DOHH2 (cell line): ENCODE data around the gene ARID5B.

Experiments
- H3F3A ChIP-seq: fragments of 200-600 bp; sonication (generic), shearing (Covaris generic); 2 replicates; pipeline ENCODE4 v1.6.0; 2016; ENCODE audit warnings: antibody characterized with exemption, mild to moderate bottlenecking; ENCODE audit not compliant: control insufficient read depth, insufficient read depth
- H3K27ac ChIP-seq: fragments of 200-600 bp; sonication (generic); 2 replicates; pipeline ENCODE4 v1.5.1; 2014; ENCODE audit warnings: low read depth, mild to moderate bottlenecking, low read length, moderate library complexity
- H3K27me3 ChIP-seq: fragments of 200-600 bp; sonication (generic); 2 replicates; pipeline ENCODE4 v1.6.1; 2014; ENCODE audit warnings: mild to moderate bottlenecking, low read length, mixed read lengths; ENCODE audit not compliant: control insufficient read depth
- H3K36me3 ChIP-seq: fragments of 200-600 bp; sonication (generic); 2 replicates; pipeline ENCODE4 v1.6.1; 2014; ENCODE audit warnings: mild to moderate bottlenecking, low read length, moderate library complexity, mixed read lengths; ENCODE audit not compliant: control insufficient read depth
- H3K4me1 ChIP-seq: fragments of 200-600 bp; sonication (generic); 2 replicates; pipeline ENCODE4 v1.6.1; 2014; ENCODE audit warnings: mild to moderate bottlenecking, low read length, mixed read lengths; ENCODE audit not compliant: control insufficient read depth
- H3K4me2 ChIP-seq: fragments of 200-600 bp; sonication (generic); 2 replicates; pipeline ENCODE4 v1.6.0; 2014; ENCODE audit warnings: mild to moderate bottlenecking, low read length, moderate library complexity
- H3K4me3 ChIP-seq: fragments of 200-600 bp; sonication (generic); 2 replicates; pipeline ENCODE4 v1.5.1; 2014; ENCODE audit warnings: mild to moderate bottlenecking, low read length, mixed read lengths
- H3K79me2 ChIP-seq: fragments of 200-600 bp; sonication (generic); 2 replicates; pipeline ENCODE4 v1.6.1; 2014; ENCODE audit warnings: mild to moderate bottlenecking, low read length, mixed read lengths; ENCODE audit not compliant: control insufficient read depth
- H3K9me2 ChIP-seq: fragments of 200-600 bp; sonication (generic); replicated peaks from 2 replicates; pipeline ENCODE4 v1.6.1; 2014; ENCODE audit warnings: mild to moderate bottlenecking, low read length, mixed read lengths; ENCODE audit not compliant: control insufficient read depth
- H3K9me3 ChIP-seq: fragments of 200-600 bp; sonication (generic); 2 replicates; pipeline ENCODE4 v1.6.1; 2014; ENCODE audit warnings: antibody characterized with exemption, low read length, mixed read lengths; ENCODE audit not compliant: control insufficient read depth, insufficient read depth
- H4K20me1 ChIP-seq: fragments of 200-600 bp; sonication (generic); 2 replicates; pipeline ENCODE4 v1.6.0; 2014; ENCODE audit warnings: low read depth, mild to moderate bottlenecking, antibody characterized with exemption, low read length, moderate library complexity; ENCODE audit not compliant: control insufficient read depth, insufficient read depth
- EZH2phosphoT487 ChIP-seq: fragments of 200-600 bp; sonication (generic); IDR thresholded peaks from 2 replicates; pipeline ENCODE4 v1.6.1; 2017; ENCODE audit warnings: borderline replicate concordance, mild to moderate bottlenecking, antibody characterized with exemption, low read length, moderate library complexity, mixed read lengths
- TF ChIP-seq, protein P1 (sequence below): fragments of 200-600 bp; sonication (generic); IDR thresholded peaks from one replicate; pipeline ENCODE4 v1.5.1; 2014; ENCODE audit warnings: antibody characterized with exemption, mild to moderate bottlenecking, low read depth, low read length; ENCODE audit not compliant: poor library complexity, severe bottlenecking

ARID5B gene

DNA sequence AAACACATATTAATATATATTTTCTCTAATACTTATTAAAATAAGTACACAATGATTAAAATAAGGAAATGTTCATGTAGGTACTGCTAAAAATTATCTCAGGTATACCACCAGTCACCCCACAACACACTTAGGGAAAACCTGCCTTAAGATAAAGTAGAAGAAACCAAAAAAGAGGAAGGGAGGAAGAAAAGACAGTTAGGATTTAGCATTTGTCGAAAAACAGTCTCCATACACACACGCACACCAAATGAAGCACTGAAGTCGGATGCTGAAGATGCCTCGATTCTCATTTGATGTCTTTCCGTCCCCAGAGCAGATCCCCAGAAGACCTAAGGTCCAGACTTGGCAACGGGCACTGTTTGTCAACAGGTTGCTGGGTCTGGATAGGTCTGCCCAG lies 30.0 kb upstream of the ARID5B start:
- Histone ChIP-seq H3K79me2 (no peaks in the 10 kb centered on the region), H3K27ac (no peak overlapping the region), H3K4me2 (no peak overlapping the region), H3K27me3 (no peaks in the 10 kb centered on the region), H3K4me3 (no peak overlapping the region), H3K4me1 (peaks cover 14% of the 10 kb centered on the region), H3F3A (no peaks in the 10 kb centered on the region), H3K36me3 (no peaks in the 10 kb centered on the region), H3K9me2 (no peaks in the 10 kb centered on the region), H3K9me3 (no peaks in the 10 kb centered on the region), H4K20me1 (no peaks in the 10 kb centered on the region)
- TF ChIP-seq, protein P1, sequence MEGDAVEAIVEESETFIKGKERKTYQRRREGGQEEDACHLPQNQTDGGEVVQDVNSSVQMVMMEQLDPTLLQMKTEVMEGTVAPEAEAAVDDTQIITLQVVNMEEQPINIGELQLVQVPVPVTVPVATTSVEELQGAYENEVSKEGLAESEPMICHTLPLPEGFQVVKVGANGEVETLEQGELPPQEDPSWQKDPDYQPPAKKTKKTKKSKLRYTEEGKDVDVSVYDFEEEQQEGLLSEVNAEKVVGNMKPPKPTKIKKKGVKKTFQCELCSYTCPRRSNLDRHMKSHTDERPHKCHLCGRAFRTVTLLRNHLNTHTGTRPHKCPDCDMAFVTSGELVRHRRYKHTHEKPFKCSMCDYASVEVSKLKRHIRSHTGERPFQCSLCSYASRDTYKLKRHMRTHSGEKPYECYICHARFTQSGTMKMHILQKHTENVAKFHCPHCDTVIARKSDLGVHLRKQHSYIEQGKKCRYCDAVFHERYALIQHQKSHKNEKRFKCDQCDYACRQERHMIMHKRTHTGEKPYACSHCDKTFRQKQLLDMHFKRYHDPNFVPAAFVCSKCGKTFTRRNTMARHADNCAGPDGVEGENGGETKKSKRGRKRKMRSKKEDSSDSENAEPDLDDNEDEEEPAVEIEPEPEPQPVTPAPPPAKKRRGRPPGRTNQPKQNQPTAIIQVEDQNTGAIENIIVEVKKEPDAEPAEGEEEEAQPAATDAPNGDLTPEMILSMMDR, result no peak
- TF ChIP-seq EZH2phosphoT487, result no peak

DNA sequence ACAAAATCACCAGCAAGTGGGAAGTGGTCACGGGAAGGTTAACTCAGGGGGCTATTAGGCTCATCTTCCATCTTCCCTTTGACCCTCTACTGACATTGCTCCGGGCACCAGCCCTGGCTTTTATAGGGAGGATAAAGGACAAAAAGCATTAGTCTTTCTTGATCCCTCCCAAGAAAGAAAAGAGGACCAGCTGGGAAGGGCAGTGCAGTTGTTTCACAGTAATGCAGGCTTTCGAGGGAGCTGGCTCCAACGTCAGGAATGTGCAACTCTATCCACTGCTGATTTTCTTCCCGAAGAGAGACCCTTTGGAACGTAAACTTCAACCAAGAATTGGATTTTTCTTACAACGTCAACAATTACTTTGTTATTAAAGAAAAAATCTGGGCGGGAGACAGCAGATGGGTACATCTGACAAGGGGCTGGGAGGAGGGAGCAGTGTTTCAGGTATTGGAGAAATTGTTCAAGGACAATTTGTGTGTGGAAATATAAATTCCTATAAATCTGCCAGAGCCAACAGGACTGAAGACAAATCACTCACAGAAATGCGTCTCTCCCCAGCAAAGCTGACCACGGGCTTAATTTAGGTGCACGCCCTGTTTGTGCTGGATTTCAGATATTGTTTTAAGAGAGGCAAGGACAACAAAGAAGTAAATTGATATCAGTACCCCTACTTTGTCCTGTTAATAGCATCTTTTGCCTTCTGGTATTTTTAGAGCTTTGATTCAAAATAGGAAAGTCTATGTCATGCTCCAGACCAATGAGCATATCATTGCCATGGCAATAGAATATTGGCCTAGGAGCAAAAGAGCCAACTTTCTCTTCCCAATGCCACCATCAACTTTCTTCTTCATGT lies 23.4 kb upstream of the ARID5B start:
- TF ChIP-seq, protein P1, result no peak
- no peak for TF ChIP-seq EZH2phosphoT487
- H3K4me3 ChIP-seq, result no peak overlapping the region

DNA sequence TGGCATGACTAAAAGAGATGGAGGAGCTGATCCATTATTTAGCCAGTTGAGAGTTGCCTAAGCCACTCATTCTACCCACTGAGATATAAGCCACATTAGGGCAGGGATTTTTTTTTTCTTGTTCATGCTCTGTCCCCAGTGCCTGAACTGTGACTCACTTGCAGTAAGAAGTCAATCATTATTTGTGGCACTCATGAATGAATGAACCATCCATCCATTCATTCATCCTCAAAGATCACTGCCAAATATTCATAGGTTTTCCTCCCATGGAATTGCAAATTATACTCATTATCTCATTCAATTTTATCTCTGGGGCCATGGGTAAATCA lies 22.8 kb upstream of the ARID5B start:
- Histone ChIP-seq H3K36me3 (no peaks in the 10 kb centered on the region), H4K20me1 (no peaks in the 10 kb centered on the region), H3K4me3 (no peak overlapping the region), H3K4me1 (peaks cover 5% of the 10 kb centered on the region), H3K27ac (no peak overlapping the region), H3K9me2 (no peaks in the 10 kb centered on the region), H3K27me3 (no peaks in the 10 kb centered on the region), H3K79me2 (no peaks in the 10 kb centered on the region), H3K4me2 (no peak overlapping the region), H3K9me3 (no peaks in the 10 kb centered on the region), H3F3A (no peaks in the 10 kb centered on the region)
- no peak for TF ChIP-seq EZH2phosphoT487
- TF ChIP-seq, protein P1, result no peak

More for the DNA sequence above, 23.4 kb upstream of the ARID5B start:
- Histone ChIP-seq H3K79me2 (no peaks in the 10 kb centered on the region), H3K36me3 (no peaks in the 10 kb centered on the region), H3K9me3 (no peaks in the 10 kb centered on the region), H3K4me2 (no peak overlapping the region), H3K4me1 (peaks cover 5% of the 10 kb centered on the region; the same call in 1 of the 2 replicates), H3K9me2 (no peaks in the 10 kb centered on the region), H3F3A (no peaks in the 10 kb centered on the region), H4K20me1 (no peaks in the 10 kb centered on the region), H3K27me3 (no peaks in the 10 kb centered on the region), H3K27ac (no peak overlapping the region)
